SU-DHL-6 (cell line): Measurements from ENCODE around the gene STPG3.

Source experiments
- H2AFZ ChIP-seq: fragments of 200-600 bp; sonication (generic); 2 replicates; pipeline ENCODE4 v1.6.1; 2014; ENCODE audit warnings: low read depth, mild to moderate bottlenecking, moderate library complexity, mixed read lengths, antibody characterized with exemption, low read length; ENCODE audit not compliant: severe bottlenecking
- H3F3A ChIP-seq: fragments of 200-600 bp; shearing (Covaris generic); 2 replicates; pipeline ENCODE4 v1.6.0; 2016; ENCODE audit warnings: antibody characterized with exemption, mild to moderate bottlenecking; ENCODE audit not compliant: insufficient read depth
- H3K27ac ChIP-seq: fragments of 200-600 bp; sonication (generic); 2 replicates; pipeline ENCODE4 v1.5.1; 2016; ENCODE audit warnings: low read depth, mild to moderate bottlenecking, low read length, moderate library complexity, mixed read lengths
- H3K27me3 ChIP-seq: fragments of 200-600 bp; sonication (generic), shearing (Covaris generic); 2 replicates; pipeline ENCODE4 v1.6.0; 2014; ENCODE audit warnings: mild to moderate bottlenecking, low read length
- H3K36me3 ChIP-seq: fragments of 200-600 bp; sonication (generic); 2 replicates; pipeline ENCODE4 v1.6.1; 2014; ENCODE audit warnings: mild to moderate bottlenecking, low read length, mixed read lengths
- H3K4me2 ChIP-seq: fragments of 300-600, 200-600 bp; shearing (Covaris generic), sonication (generic); 2 replicates; pipeline ENCODE4 v1.6.0; 2014; ENCODE audit warnings: low read length, low read depth, mild to moderate bottlenecking; ENCODE audit not compliant: poor library complexity, severe bottlenecking
- H3K4me3 ChIP-seq: fragments of 200-600 bp; sonication (generic); 2 replicates; pipeline ENCODE4 v1.5.1; 2014; ENCODE audit warnings: antibody characterized with exemption, low read length, mild to moderate bottlenecking, mixed read lengths; ENCODE audit not compliant: insufficient read depth, poor library complexity, severe bottlenecking
- H3K79me2 ChIP-seq: fragments of 200-600 bp; sonication (generic); 2 replicates; pipeline ENCODE4 v1.6.1; 2014; ENCODE audit warnings: mild to moderate bottlenecking, low read length, moderate library complexity; ENCODE audit not compliant: insufficient read depth
- H3K9ac ChIP-seq: fragments of 200-600 bp; sonication (generic); 2 replicates; pipeline ENCODE4 v1.7.0; 2014; ENCODE audit warnings: mild to moderate bottlenecking, low read length
- H3K9me2 ChIP-seq: fragments of 200-600 bp; sonication (generic); replicated peaks from 2 replicates; pipeline ENCODE4 v1.6.1; 2014; ENCODE audit warnings: low read length; ENCODE audit not compliant: insufficient read depth
- H3K9me3 ChIP-seq: fragments of 200-600 bp; sonication (generic); 2 replicates; pipeline ENCODE4 v1.6.1; 2014; ENCODE audit warnings: low read length, mixed read lengths; ENCODE audit not compliant: insufficient read depth
- H4K20me1 ChIP-seq: fragments of 200-600 bp; sonication (generic); 2 replicates; pipeline ENCODE4 v1.6.1; 2014; ENCODE audit warnings: low read depth, mild to moderate bottlenecking, antibody characterized with exemption, low read length, moderate library complexity, mixed read lengths
- CTCF ChIP-seq: fragments of 200-600 bp; sonication (generic); IDR thresholded peaks from one replicate; pipeline ENCODE4 v1.5.1; 2017; ENCODE audit warnings: antibody characterized with exemption, mild to moderate bottlenecking, low read length, moderate library complexity; ENCODE audit not compliant: insufficient read depth, poor library complexity, severe bottlenecking
- EZH2phosphoT487 ChIP-seq: fragments of 200-600 bp; sonication (generic), shearing (Covaris generic); conservative IDR thresholded peaks from 2 replicates; pipeline ENCODE4 v1.6.1; 2018; ENCODE audit warnings: mild to moderate bottlenecking, antibody characterized with exemption, low read length, moderate library complexity, mixed read lengths

STPG3 gene

GRCh38 chr9:137278061-137278701 is 27.1 kb downstream of the STPG3 start:
- Histone ChIP-seq H4K20me1 (no peaks in the 10 kb centered on the region), H3K27me3 (no peaks in the 10 kb centered on the region), H2AFZ (no peak overlapping the region), H3K9ac (peak overlapping the region; percentile 55), H3K4me3 (peak overlapping the region; percentile 47), H3K9me3 (no peaks in the 10 kb centered on the region), H3K4me2 (peak overlapping the region; percentile 67), H3F3A (peaks cover 7% of the 10 kb centered on the region; the same call in 1 of the 2 replicates), H3K36me3 (no peaks in the 10 kb centered on the region), H3K79me2 (no peaks in the 10 kb centered on the region), H3K9me2 (no peaks in the 10 kb centered on the region), H3K27ac (peak overlapping the region; percentile 62)
- TF ChIP-seq EZH2phosphoT487 (no peak), CTCF (no peak)

- no peaks in the 10 kb centered on the region for H3K27me3 ChIP-seq
- no peak overlapping the region for H2AFZ ChIP-seq
- H4K20me1 ChIP-seq = no peaks in the 10 kb centered on the region
- H3K27ac ChIP-seq = no peak overlapping the region
- no peak overlapping the region for H3K4me3 ChIP-seq
- no peak overlapping the region for H3K4me2 ChIP-seq
- H3F3A ChIP-seq = peaks cover 7% of the 10 kb centered on the region; the same call in 1 of the 2 replicates
- H3K79me2 ChIP-seq = no peaks in the 10 kb centered on the region
- no peak overlapping the region for H3K9ac ChIP-seq
- H3K9me2 ChIP-seq = no peaks in the 10 kb centered on the region
- TF ChIP-seq CTCF = no peak
- no peaks in the 10 kb centered on the region for H3K36me3 ChIP-seq
- no peaks in the 10 kb centered on the region for H3K9me3 ChIP-seq
Measured at GRCh38 chr9:137278721-137279711, 27.9 kb downstream of the STPG3 start.

- Histone ChIP-seq H3K4me2 (no peak overlapping the region), H2AFZ (no peak overlapping the region), H3K79me2 (no peaks in the 10 kb centered on the region), H3K36me3 (no peaks in the 10 kb centered on the region), H3K27me3 (no peaks in the 10 kb centered on the region), H3K9me3 (no peaks in the 10 kb centered on the region), H3K27ac (no peak overlapping the region), H3F3A (peaks cover 7% of the 10 kb centered on the region; the same call in 1 of the 2 replicates), H3K9me2 (no peaks in the 10 kb centered on the region), H3K9ac (no peak overlapping the region), H3K4me3 (no peak overlapping the region), H4K20me1 (no peaks in the 10 kb centered on the region)
- TF ChIP-seq EZH2phosphoT487 = no peak
- TF ChIP-seq CTCF = no peak
Measured at GRCh38 chr9:137279741-137280473, 28.8 kb downstream of the STPG3 start.
